Cardiac muscle cell (in vitro differentiated cells and primary cell): ENCODE data around the gene SLC2A1. TPM values are rescaled to one million over a fixed set of nuclear protein-coding genes. Genes with fewer than 3 reads are reported as not detected.

Experiments
- DNase-seq, 2 donors: peaks; one replicate each; pipeline versions ENCODE4 v3.0.0 to v3.0.0-alpha.2; 2010 to 2017; ENCODE audit warnings: low read depth in 1 of 2, low spot score in 1 of 2
- H3K27ac ChIP-seq: fragments of 200-600 bp; sonication (generic); 2 replicates; pipeline ENCODE4 v1.5.1; 2016
- H3K27me3 ChIP-seq: fragments of 200-600 bp; sonication (generic); 2 replicates; pipeline ENCODE4 v1.6.0; 2016; ENCODE audit warnings: control low read depth
- H3K36me3 ChIP-seq: fragments of 200-600 bp; sonication (generic); 2 replicates; pipeline ENCODE4 v1.5.1; 2016; ENCODE audit warnings: control low read depth
- H3K4me1 ChIP-seq: fragments of 200-600 bp; sonication (generic); 2 replicates; pipeline ENCODE4 v1.8.1; 2017; ENCODE audit warnings: low read depth, mild to moderate bottlenecking, mixed run types
- H3K4me3 ChIP-seq: fragments of 200-600 bp; sonication (generic); 2 replicates; pipeline ENCODE4 v1.5.1; 2016; ENCODE audit warnings: mild to moderate bottlenecking
- H3K9me3 ChIP-seq: fragments of 200-600 bp; sonication (generic); 2 replicates; pipeline ENCODE4 v1.5.1; 2017; ENCODE audit warnings: low read depth, mild to moderate bottlenecking, control low read depth
- CTCF ChIP-seq: IDR thresholded peaks from 2 replicates; pipeline ENCODE4 v1.5.1; 2012; ENCODE audit warnings: low read depth, mild to moderate bottlenecking, low read length
- polyA plus RNA-seq: library from polyadenylated mRNA; unstranded; fragments of >200 nt; fragmentation: Nextera tagmentation; extraction: Ambion mirVana; gene quantifications from 2 replicates; pipeline ENCODE4 v1.2.1, GENCODE V29; 2016
- total RNA-seq: library from RNA; depleted of rRNA; stranded (reverse); fragments of >200 nt; gene quantifications from 2 replicates; pipeline ENCODE4 v1.2.3, GENCODE V29; 2016

SLC2A1 gene
- total RNA-seq (714 and 748 TPM in 2 replicates), polyA plus RNA-seq (215 and 243 TPM in 2 replicates)

- H3K36me3 ChIP-seq, result no peaks in the 10 kb centered on the region
- peaks cover 55% of the 10 kb centered on the region for H3K4me1 ChIP-seq
- TF ChIP-seq CTCF, result no peak
- peak within 1 kb of the TSS; percentile 100 for H3K4me3 ChIP-seq
- H3K27me3 ChIP-seq, result no peaks in the 10 kb centered on the region
- no peaks in the 10 kb centered on the region for H3K9me3 ChIP-seq
- peak within 1 kb of the TSS; percentile 80 for H3K27ac ChIP-seq
- DNase-seq, result peak; percentile 93 to 96
These were observed at the start of gene SLC2A1 for GRCh38 chr1:42958488-42959319. SLC2A1 (minus strand) TSS chr1:42958868; CDS start chr1:42958651, 217 bp downstream.

- H3K27me3 ChIP-seq, result no peaks in the 10 kb centered on the region
- H3K4me3 ChIP-seq, result no peak overlapping the region
- H3K36me3 ChIP-seq, result no peaks in the 10 kb centered on the region
- peak in 1 of 2 donors; percentile 17 for DNase-seq
- H3K27ac ChIP-seq, result peak overlapping the region; percentile 18
- no peaks in the 10 kb centered on the region for H3K9me3 ChIP-seq
- peaks cover 22% of the 10 kb centered on the region for H3K4me1 ChIP-seq
- no peak for TF ChIP-seq CTCF
These were observed 48.9 kb upstream of the SLC2A1 start for GRCh38 chr1:43007377-43008114.

- Histone ChIP-seq H3K36me3 (no peaks in the 10 kb centered on the region), H3K4me3 (no peak overlapping the region), H3K9me3 (no peaks in the 10 kb centered on the region), H3K27me3 (no peaks in the 10 kb centered on the region), H3K4me1 (peaks cover 22% of the 10 kb centered on the region), H3K27ac (peak overlapping the region; percentile 83)
- TF ChIP-seq CTCF, result no peak
- peak in 1 of 2 donors; percentile 74 for DNase-seq
These were observed 47.0 kb upstream of the SLC2A1 start for GRCh38 chr1:43005460-43006361.

- H3K27ac ChIP-seq, result peak overlapping the region; percentile 83
- H3K9me3 ChIP-seq, result no peaks in the 10 kb centered on the region
- H3K4me1 ChIP-seq, result peaks cover 22% of the 10 kb centered on the region
- no peak overlapping the region for H3K4me3 ChIP-seq
- DNase-seq, result no peak
- TF ChIP-seq CTCF, result no peak
- no peaks in the 10 kb centered on the region for H3K36me3 ChIP-seq
- no peaks in the 10 kb centered on the region for H3K27me3 ChIP-seq
These were observed 46.2 kb upstream of the SLC2A1 start for GRCh38 chr1:43004587-43005459.
